A549 (cell line): ENCODE data around the gene SETDB1. TPM values are rescaled to one million over a fixed set of nuclear protein-coding genes. Genes with fewer than 3 reads are reported as not detected.

Source experiments
- ATAC-seq, 2 experiments: fragments of 200-7000 bp in 1 of 2; fragments of >200 bp in 1 of 2; cut with Nextera tagmentation in 1 of 2; cut with Tn5 transposase in 1 of 2; 3 replicates each; pipeline versions ENCODE4 v1.8.0 to v1.9.1; 2018 to 2020; ENCODE audit warnings: mild to moderate bottlenecking in 1 of 2, moderate library complexity in 1 of 2
- CTCF ChIA-PET: fragments of 300-600 bp; sonication (Branson Sonifier 250); formaldehyde crosslinking; extraction: SDS; loops from one replicate; lab custom pipeline; 2021; ENCODE audit warnings: antibody characterized with exemption, inconsistent platforms; lab: Yijun Ruan, JAX
- POLR2A ChIA-PET: fragments of 350-600 bp; formaldehyde crosslinking; extraction: SDS; loops from one replicate; lab custom pipeline; 2021; ENCODE audit warnings: antibody characterized with exemption, inconsistent platforms; lab: Yijun Ruan, JAX
- DNase-seq, 2 experiments: peaks; one replicate each; pipeline versions ENCODE4 v3.0.0 to v3.0.0-alpha.2; 2011 to 2016; ENCODE audit warnings: low read depth in 1 of 2, low spot score in 1 of 2
- FAIRE-seq: peaks from 2 replicates; lab custom pipeline; 2011; peaks lifted over from hg19 to GRCh38; lab: Jason Lieb, UNC
- H3K27ac ChIP-seq, 2 experiments: fragments of >200 bp; sonication (Bioruptor Twin); formaldehyde crosslinking; 3 replicates each; pipeline ENCODE4 v1.5.1; 2016 to 2017
- H3K4me1 ChIP-seq: fragments of >200 bp; sonication (Bioruptor Twin); formaldehyde crosslinking; 3 replicates; pipeline ENCODE4 v1.6.1; 2016
- H3K4me2 ChIP-seq: fragments of >200 bp; sonication (Bioruptor Twin); formaldehyde crosslinking; 3 replicates; pipeline ENCODE4 v1.6.1; 2016
- H3K4me3 ChIP-seq: fragments of >200 bp; sonication (Bioruptor Twin); formaldehyde crosslinking; 3 replicates; pipeline ENCODE4 v1.5.1; 2016
- H3K9me3 ChIP-seq: fragments of >200 bp; sonication (Bioruptor Twin); formaldehyde crosslinking; 3 replicates; pipeline ENCODE4 v1.6.1; 2016
- BCL3 ChIP-seq: fragments of >200 bp; sonication (Bioruptor Twin); formaldehyde crosslinking; IDR thresholded peaks from 3 replicates; pipeline ENCODE4 v1.6.1; 2016
- FOSB ChIP-seq: fragments of 250-450 bp; sonication (Bioruptor Pico); IDR thresholded peaks from 2 replicates; pipeline ENCODE4 v1.5.0; 2020; ENCODE audit warnings: mild to moderate bottlenecking, moderate library complexity
- FOSL2 ChIP-seq, 2 experiments: fragments of 450-650 bp in 1 of 2; fragments of >200 bp in 1 of 2; sonication (Bioruptor Twin) in 1 of 2; formaldehyde crosslinking; IDR thresholded peaks; 2 replicates each; pipeline versions ENCODE4 v1.5.0 to v1.6.1; 2016 to 2020; ENCODE audit warnings: mild to moderate bottlenecking in 1 of 2, moderate library complexity in 1 of 2
- HEYL ChIP-seq: fragments of 250-450 bp; sonication (Bioruptor Pico); IDR thresholded peaks from 2 replicates; pipeline ENCODE4 v1.8.0; 2021; ENCODE audit warnings: mild to moderate bottlenecking, moderate library complexity
- JUN ChIP-seq, 2 experiments: fragments of >200 bp; sonication (Bioruptor Twin); formaldehyde crosslinking; IDR thresholded peaks; 2 replicates in 1 of 2; 3 replicates in 1 of 2; pipeline ENCODE4 v1.6.1; 2016 to 2017
- JUNB ChIP-seq: fragments of >200 bp; sonication (Bioruptor Twin); formaldehyde crosslinking; IDR thresholded peaks from 2 replicates; pipeline ENCODE4 v1.6.1; 2016
- KDM5A ChIP-seq: fragments of 200-600 bp; sonication (generic); IDR thresholded peaks from 2 replicates; pipeline ENCODE4 v1.6.1; 2016; ENCODE audit warnings: antibody characterized with exemption, mild to moderate bottlenecking
- MYC ChIP-seq: IDR thresholded peaks from 2 replicates; pipeline ENCODE4 v1.6.1; 2012; ENCODE audit warnings: mild to moderate bottlenecking, inconsistent platforms, low read length, improper control_type of control experiment, borderline replicate concordance
- NR3C1 ChIP-seq: fragments of >200 bp; sonication (Bioruptor Twin); formaldehyde crosslinking; IDR thresholded peaks from 3 replicates; pipeline ENCODE4 v1.6.1; 2017
- PBX3 ChIP-seq: IDR thresholded peaks from 2 replicates; pipeline ENCODE4 v1.6.1; 2012
- PHF8 ChIP-seq: fragments of 200-600 bp; sonication (generic); IDR thresholded peaks from 2 replicates; pipeline ENCODE4 v1.6.1; 2016; ENCODE audit warnings: low read depth, mild to moderate bottlenecking, antibody characterized with exemption, moderate library complexity, borderline replicate concordance
- POLR2A ChIP-seq: IDR thresholded peaks from 2 replicates; pipeline ENCODE4 v1.6.1; 2012; ENCODE audit warnings: mild to moderate bottlenecking, low read length
- POLR2AphosphoS2 ChIP-seq: conservative IDR thresholded peaks from 2 replicates; pipeline ENCODE4 v1.6.1; 2012; ENCODE audit warnings: low read length, improper control_type of control experiment, inconsistent platforms
- RNF2 ChIP-seq: fragments of 200-600 bp; sonication (generic); IDR thresholded peaks from 2 replicates; pipeline ENCODE4 v1.6.1; 2016; ENCODE audit warnings: low read depth, mild to moderate bottlenecking, antibody characterized with exemption, moderate library complexity, borderline replicate concordance
- SREBF2 ChIP-seq: fragments of 450-650 bp; IDR thresholded peaks from 2 replicates; pipeline ENCODE4 v1.6.1; 2014; ENCODE audit warnings: mild to moderate bottlenecking, moderate library complexity
- TFCP2L1 ChIP-seq: fragments of 250-450 bp; sonication (Bioruptor Pico); IDR thresholded peaks from 2 replicates; pipeline ENCODE4 v1.5.0; 2021; ENCODE audit warnings: mild to moderate bottlenecking
- TP53 ChIP-seq: fragments of 250-450 bp; sonication (Bioruptor Pico); IDR thresholded peaks from 2 replicates; pipeline ENCODE4 v1.5.0; 2021; ENCODE audit warnings: mild to moderate bottlenecking, moderate library complexity
- ZSCAN20 ChIP-seq: fragments of 250-450 bp; sonication (Bioruptor Pico); IDR thresholded peaks from 2 replicates; pipeline ENCODE4 v1.8.0; 2022; ENCODE audit warnings: mild to moderate bottlenecking, moderate library complexity
- WGBS: methylation state at CpG from one replicate; pipeline ENCODE4 v1.1.6; 2017; ENCODE audit errors: missing lambda C conversion rate; 5-methylcytosine and 5-hydroxymethylcytosine counted together
- polyA plus RNA-seq, 4 experiments: library from polyadenylated mRNA; depleted of rRNA in 3 of 4; stranded (reverse); fragments of >200 nt; fragmentation: RNase III in 1 of 4; extraction: RNeasy Plus Mini Kit Qiagen cat#74134 plus additional on column Dnase treatment in 1 of 4; gene quantifications; 2 replicates in 3 of 4; 3 replicates in 1 of 4; pipeline ENCODE4 v1.2.3, GENCODE V29; 2011 to 2017
- TF ChIP-seq, protein P1 (sequence below): fragments of 200-600 bp; sonication (generic); IDR thresholded peaks from 2 replicates; pipeline ENCODE4 v1.6.1; 2016; ENCODE audit warnings: antibody characterized with exemption, mild to moderate bottlenecking, moderate library complexity

The SETDB1 gene
- polyA plus RNA-seq, 2 of the 4 experiments (the other 2 are of a cell fraction), result 25.1 to 56.9 TPM

DNA sequence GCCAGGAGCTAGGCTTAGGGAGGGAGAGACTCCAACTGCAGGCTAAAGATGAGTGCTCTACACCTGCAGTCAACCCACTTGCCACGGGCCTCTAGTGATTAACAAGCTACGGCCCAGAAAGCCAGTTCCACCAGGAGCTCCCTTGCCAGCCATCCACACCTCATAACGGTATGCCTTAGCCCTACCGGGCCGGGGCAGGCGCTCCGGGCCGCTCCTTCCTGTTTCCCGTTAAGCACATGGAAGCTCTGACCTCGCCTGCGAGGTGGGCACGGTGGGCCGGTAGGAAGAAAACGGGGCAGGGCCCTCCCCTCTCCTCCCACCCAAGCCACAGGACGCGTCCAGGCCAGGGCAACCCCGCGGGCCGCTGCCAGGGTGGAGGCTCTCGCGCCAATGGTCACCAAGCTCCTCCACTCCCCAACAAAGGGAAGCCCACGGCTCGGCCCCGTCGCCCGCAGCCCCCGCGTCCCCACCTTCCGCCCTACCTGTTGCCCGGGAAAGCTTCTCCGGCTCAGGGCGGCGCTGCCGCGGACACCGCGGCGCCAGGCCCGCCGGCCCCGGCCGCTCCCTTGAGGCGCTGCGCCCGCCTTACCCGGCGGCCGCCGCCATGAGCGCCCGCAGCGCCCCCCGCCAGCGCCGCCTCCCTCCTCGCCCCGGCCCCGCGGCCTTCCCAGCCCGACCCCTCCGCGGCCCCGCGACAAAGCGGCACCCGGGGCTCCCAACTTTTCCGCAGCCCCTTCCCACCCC lies 47.8 kb downstream of the SETDB1 start (continued):
- no peak for TF ChIP-seq NR3C1
- TF ChIP-seq JUNB, result no peak
- TF ChIP-seq PHF8, result 0 out of 2 replicates have a peak, but pooled peaks have one; percentile 35
- TF ChIP-seq MYC, result 0 out of 2 replicates have a peak, but pooled peaks have one; percentile 21
- TF ChIP-seq, protein P1, sequence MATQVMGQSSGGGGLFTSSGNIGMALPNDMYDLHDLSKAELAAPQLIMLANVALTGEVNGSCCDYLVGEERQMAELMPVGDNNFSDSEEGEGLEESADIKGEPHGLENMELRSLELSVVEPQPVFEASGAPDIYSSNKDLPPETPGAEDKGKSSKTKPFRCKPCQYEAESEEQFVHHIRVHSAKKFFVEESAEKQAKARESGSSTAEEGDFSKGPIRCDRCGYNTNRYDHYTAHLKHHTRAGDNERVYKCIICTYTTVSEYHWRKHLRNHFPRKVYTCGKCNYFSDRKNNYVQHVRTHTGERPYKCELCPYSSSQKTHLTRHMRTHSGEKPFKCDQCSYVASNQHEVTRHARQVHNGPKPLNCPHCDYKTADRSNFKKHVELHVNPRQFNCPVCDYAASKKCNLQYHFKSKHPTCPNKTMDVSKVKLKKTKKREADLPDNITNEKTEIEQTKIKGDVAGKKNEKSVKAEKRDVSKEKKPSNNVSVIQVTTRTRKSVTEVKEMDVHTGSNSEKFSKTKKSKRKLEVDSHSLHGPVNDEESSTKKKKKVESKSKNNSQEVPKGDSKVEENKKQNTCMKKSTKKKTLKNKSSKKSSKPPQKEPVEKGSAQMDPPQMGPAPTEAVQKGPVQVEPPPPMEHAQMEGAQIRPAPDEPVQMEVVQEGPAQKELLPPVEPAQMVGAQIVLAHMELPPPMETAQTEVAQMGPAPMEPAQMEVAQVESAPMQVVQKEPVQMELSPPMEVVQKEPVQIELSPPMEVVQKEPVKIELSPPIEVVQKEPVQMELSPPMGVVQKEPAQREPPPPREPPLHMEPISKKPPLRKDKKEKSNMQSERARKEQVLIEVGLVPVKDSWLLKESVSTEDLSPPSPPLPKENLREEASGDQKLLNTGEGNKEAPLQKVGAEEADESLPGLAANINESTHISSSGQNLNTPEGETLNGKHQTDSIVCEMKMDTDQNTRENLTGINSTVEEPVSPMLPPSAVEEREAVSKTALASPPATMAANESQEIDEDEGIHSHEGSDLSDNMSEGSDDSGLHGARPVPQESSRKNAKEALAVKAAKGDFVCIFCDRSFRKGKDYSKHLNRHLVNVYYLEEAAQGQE, result no peak

DNA sequence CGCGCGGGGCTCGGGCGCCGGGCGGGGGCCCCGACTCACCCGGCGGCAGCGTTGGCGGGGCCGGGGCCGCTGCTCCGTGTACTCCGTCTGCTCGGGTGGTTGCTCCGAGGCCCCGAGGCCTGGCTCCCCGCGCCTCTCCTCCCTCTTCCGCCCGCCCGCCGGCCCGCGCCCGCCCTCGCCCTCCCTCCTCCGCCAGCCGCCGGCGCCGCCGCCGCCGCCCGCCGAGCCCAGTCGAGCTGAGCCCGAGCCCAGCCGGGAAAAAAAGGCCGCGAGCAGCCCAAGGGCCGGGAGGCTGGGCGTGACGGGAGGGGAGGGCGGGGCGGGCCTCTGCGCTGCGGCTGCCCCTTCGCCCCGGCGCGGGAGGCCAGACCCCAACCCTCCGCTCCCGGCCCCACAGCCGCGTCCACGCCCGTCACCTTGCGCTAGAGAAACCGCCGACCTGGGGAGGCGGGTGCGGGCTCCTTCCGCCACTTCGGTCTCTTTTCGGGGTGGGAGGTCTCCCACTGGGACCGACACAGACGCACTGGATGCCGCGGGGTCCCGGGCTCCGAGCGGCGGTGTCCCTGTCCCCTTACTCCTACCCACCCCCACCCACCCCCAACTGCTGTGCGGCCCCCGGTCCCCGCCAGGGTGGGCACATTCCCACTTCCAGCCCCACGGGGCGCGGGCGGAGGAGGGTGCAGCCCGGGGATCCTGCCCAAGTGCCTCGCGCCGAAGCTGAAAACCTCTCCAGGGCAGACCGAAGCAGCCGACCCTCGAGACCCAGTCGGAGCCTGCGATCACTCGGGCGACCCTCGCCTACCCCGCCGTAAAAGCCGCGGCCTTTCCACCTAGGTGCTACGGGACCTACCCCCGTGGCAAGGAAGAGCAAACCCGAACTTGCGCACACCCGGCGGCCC lies 48.7 kb downstream of the SETDB1 start, which contains the start of gene CERS2:
TSS of gene CERS2 (minus strand) at position 256 of the 899 bp plus-strand sequence. CDS start 5,745 bp downstream, outside the sequence.
- CTCF ChIA-PET, result interaction anchor here (1.0 to 26.8 kb wide), 5 partner anchors 8 to 162 kb away, joined by 3 to 586 read pairs (median 8); partner anchors contain the start of genes ANXA9 and MINDY1
- Histone ChIP-seq H3K9me3 (no peaks in the 10 kb centered on the region), H3K27ac (peak within 1 kb of the TSS; percentile 98 to 100), H3K4me3 (peak within 1 kb of the TSS; percentile 90), H3K4me1 (peaks cover 75% of the 10 kb centered on the region), H3K4me2 (peak within 1 kb of the TSS; percentile 95)
- no peak for FAIRE-seq
- POLR2A ChIA-PET, result interaction anchor here (0.9 kb wide), 1 partner anchor 9 kb away, joined by 3 read pairs; no protein-coding TSS in a partner anchor
- ATAC-seq, result peak; percentile 49 to 54
- TF ChIP-seq POLR2A (peak; percentile 52), FOSB (CRISPR knock-in tag) (no peak), SREBF2 (no peak), TFCP2L1 (CRISPR knock-in tag) (no peak), HEYL (CRISPR knock-in tag) (no peak), ZSCAN20 (no peak), RNF2 (no peak), KDM5A (no peak), MYC (no peak), FOSL2 (IDR thresholded peaks at IDR 0.05) (no peak), FOSL2 (CRISPR knock-in tag; IDR thresholded peaks at IDR 0.05) (no peak), PBX3 (no peak), TP53 (CRISPR knock-in tag) (no peak), POLR2AphosphoS2 (no peak), BCL3 (0 out of 3 replicates have a peak, but pooled peaks have one; percentile 15), JUN (IDR thresholded peaks at IDR 0.05) (peak in 1 of 2 experiments; percentile 74; a peak in 2 of 5 replicates)
- TF ChIP-seq, protein P1, result no peak
- DNase-seq, result peak; percentile 62 to 73
- WGBS, result 56% methylated on average over 19 of the region's 106 CpGs
